Left cardiac atrium (tissue), 4 donors: ENCODE results near the gene PRKAG3. TPM values are rescaled to one million over a fixed set of nuclear protein-coding genes. Genes with fewer than 3 reads are reported as not detected.
"Not testable (repeated sequence)": the region's sequence is repeated elsewhere in the genome, so short reads cannot be mapped to it uniquely, and the experiment has no call there.

Experiments
- ATAC-seq, 2 donors: fragments of 200-7000 bp; cut with Tn5 transposase; one replicate each; pipeline ENCODE4 v1.9.1; 2020; ENCODE audit warnings: mild to moderate bottlenecking in 2 of 2, moderate library complexity in 2 of 2
- DNase-seq: peaks from one replicate; pipeline ENCODE4 v3.0.0-alpha.2; 2020
- intact Hi-C, 2 donors: fragments of 100-400 bp; cut with DNase I; formaldehyde crosslinking; loops; one replicate each; pipeline versions ENCODE4 v1.14.1 to v1.15.1; 2022 to 2023
- total RNA-seq, 2 donors: library from RNA; stranded (reverse); fragmentation: NEBNext Ultra II Directional; extraction: Animal tissue kit (Norgen Biotek cat#: 25700); gene quantifications; one replicate each; pipeline ENCODE4 v1.2.1, GENCODE V29; 2021
- donor health status: DM: no; HTN: yes; CAD: no.
- donor health status: DM: no; HTN: yes; CAD: no; lungs with severe emphysema.
- donor health status: DM: yes; HTN: yes; CAD: no.
- donor health status: Dilated cardiomyopathy.

Gene PRKAG3
- total RNA-seq, 2 donors from 2014 or later = 0.10 to 0.18 TPM

- intact Hi-C loops = no loop called here
- ATAC-seq (no peak), DNase-seq (no peak)
These were observed 19.7 kb upstream of the PRKAG3 start for GRCh38 chr2:218851286-218851685.

GRCh38 chr2:218850796-218851195, 19.2 kb upstream of the PRKAG3 start:
- DNase-seq = no peak
- ATAC-seq = no peak
- intact Hi-C loops = no loop called here

GRCh38 chr2:218849721-218850120, 18.1 kb upstream of the PRKAG3 start:
- DNase-seq (no peak), ATAC-seq (no peak)
- intact Hi-C loops = loop anchor here (5.0 to 10.0 kb wide), 2 partner anchors 115 to 137 kb away; partner anchors contain the start of gene TTLL4 (in 1 of the 2)

- intact Hi-C loops = loop anchor here (5.0 to 10.0 kb wide), 2 partner anchors 112 to 135 kb away; partner anchors contain the start of gene TTLL4 (in 1 of the 2)
- DNase-seq, ATAC-seq: not testable (repeated sequence)
These were observed 15.4 kb upstream of the PRKAG3 start for GRCh38 chr2:218846963-218847362.

- not testable (repeated sequence) for DNase-seq, ATAC-seq
- intact Hi-C loops = loop anchor here in 1 of 2 donors (10.0 kb wide), 1 partner anchor 110 kb away; no protein-coding TSS in a partner anchor
These were observed 12.7 kb upstream of the PRKAG3 start for GRCh38 chr2:218844334-218844733.

- ATAC-seq = no peak
- DNase-seq = no peak
- intact Hi-C loops = loop anchor here in 1 of 2 donors (10.0 kb wide), 1 partner anchor 105 kb away; no protein-coding TSS in a partner anchor
These were observed 8.3 kb upstream of the PRKAG3 start for GRCh38 chr2:218839888-218840287.

GRCh38 chr2:218839430-218839829, 7.8 kb upstream of the PRKAG3 start:
- intact Hi-C loops = no loop called here
- ATAC-seq = peak; percentile 34 to 63
- no peak for DNase-seq

- DNase-seq = no peak
- no peak for ATAC-seq
- intact Hi-C loops = no loop called here
These were observed 5.9 kb upstream of the PRKAG3 start for GRCh38 chr2:218837495-218837894.

GRCh38 chr2:218834685-218835084, 3.1 kb upstream of the PRKAG3 start:
- intact Hi-C loops = no loop called here
- DNase-seq (no peak), ATAC-seq (no peak)

GRCh38 chr2:218833023-218833609, 1.5 kb upstream of the PRKAG3 start:
- ATAC-seq = peak; percentile 12 to 27
- no peak for DNase-seq
- intact Hi-C loops = no loop called here

GRCh38 chr2:218832520-218832919, 917 bp upstream of the PRKAG3 start:
- intact Hi-C loops = no loop called here
- DNase-seq (peak; percentile 56), ATAC-seq (peak; percentile 62 to 72)

- DNase-seq = no peak
- peak; percentile 3 to 6 for ATAC-seq
- intact Hi-C loops = no loop called here
These were observed 478 bp upstream of the PRKAG3 start for GRCh38 chr2:218832081-218832480.

GRCh38 chr2:218830526-218831306, 887 bp downstream of the PRKAG3 start:
- ATAC-seq (no peak), DNase-seq (no peak)
- intact Hi-C loops = no loop called here

- DNase-seq (peak; percentile 62), ATAC-seq (peak in 1 of 2 donors; percentile 54)
- intact Hi-C loops = no loop called here
These were observed 1.6 kb downstream of the PRKAG3 start for GRCh38 chr2:218829868-218830451.

- DNase-seq (no peak), ATAC-seq (no peak)
- intact Hi-C loops = no loop called here
These were observed 3.2 kb downstream of the PRKAG3 start for GRCh38 chr2:218828477-218828778.

GRCh38 chr2:218827701-218828476, 3.7 kb downstream of the PRKAG3 start:
- DNase-seq = no peak
- intact Hi-C loops = no loop called here
- ATAC-seq = no peak

- intact Hi-C loops = no loop called here
- DNase-seq = no peak
These were observed 4.8 kb downstream of the PRKAG3 start for GRCh38 chr2:218826791-218827190.

GRCh38 chr2:218824004-218824403, 7.6 kb downstream of the PRKAG3 start:
- intact Hi-C loops = no loop called here
- ATAC-seq (no peak), DNase-seq (no peak)

More at GRCh38 chr2:218826791-218827190, 4.8 kb downstream of the PRKAG3 start:
- ATAC-seq = no peak

GRCh38 chr2:218823196-218823855, 8.3 kb downstream of the PRKAG3 start:
- intact Hi-C loops = no loop called here
- DNase-seq = no peak
- no peak for ATAC-seq
